ENCODE measurements around the gene CERK.

- TF ChIP-seq CTCF (IDR thresholded peaks at IDR 0.05) (no peak), POLR2A (IDR thresholded peaks at IDR 0.05) (no peak), POLR2AphosphoS5 (IDR thresholded peaks at IDR 0.05) (no peak), EP300 (IDR thresholded peaks at IDR 0.05) (no peak)
These were observed 59.9 kb downstream of the CERK start for GRCh38 chr22:46678003-46678657.
